ENCODE data around the gene GMCL1.
"Not testable (repeated sequence)": the region's sequence is repeated elsewhere in the genome, so short reads cannot be mapped to it uniquely, and the experiment has no call there.

Gene GMCL1

GRCh38 chr2:69863298-69863697 lies 33.8 kb downstream of the GMCL1 start:
- DNase-seq: no peak

GRCh38 chr2:69888451-69888850 lies 59.0 kb downstream of the GMCL1 start:
- DNase-seq: no peak

- no peak for DNase-seq
Measured at GRCh38 chr2:69889302-69889701, 59.8 kb downstream of the GMCL1 start.

GRCh38 chr2:69890881-69891280 lies 61.4 kb downstream of the GMCL1 start:
- no peak for DNase-seq

- DNase-seq: not testable (repeated sequence)
Measured at GRCh38 chr2:69892838-69893424, 63.5 kb downstream of the GMCL1 start.

- DNase-seq: peak; percentile 78
Measured at GRCh38 chr2:69893684-69894551, 64.5 kb downstream of the GMCL1 start, which contains the start of gene SNRNP27. Gene SNRNP27, plus strand, starts transcription at chr2:69893956. Its CDS starts 29 bp downstream, at chr2:69893985.

- DNase-seq: not testable (repeated sequence)
Measured at GRCh38 chr2:69894737-69895136, 65.3 kb downstream of the GMCL1 start.

- DNase-seq: peak; percentile 62
Measured at GRCh38 chr2:69902213-69902922, 72.9 kb downstream of the GMCL1 start.

GRCh38 chr2:69907216-69907615 lies 77.8 kb downstream of the GMCL1 start:
- DNase-seq: no peak

- no peak for DNase-seq
Measured at GRCh38 chr2:69911985-69912563, 82.6 kb downstream of the GMCL1 start.

GRCh38 chr2:69914164-69914949 lies 84.9 kb downstream of the GMCL1 start:
- peak; percentile 100 for DNase-seq

GRCh38 chr2:69914950-69915945 lies 85.8 kb downstream of the GMCL1 start, which contains the start of gene MXD1:
Gene MXD1, plus strand, starts transcription at chr2:69915109. Its CDS starts 222 bp downstream, at chr2:69915331.
- DNase-seq: peak; percentile 31

GRCh38 chr2:69916106-69916505 lies 86.6 kb downstream of the GMCL1 start:
- no peak for DNase-seq

- DNase-seq: peak; percentile 29
Measured at GRCh38 chr2:69917852-69918251, 88.4 kb downstream of the GMCL1 start.

- DNase-seq: no peak
Measured at GRCh38 chr2:69918401-69918800, 88.9 kb downstream of the GMCL1 start.

GRCh38 chr2:69923116-69923515 lies 93.7 kb downstream of the GMCL1 start:
- no peak for DNase-seq

- DNase-seq: no peak
Measured at GRCh38 chr2:69926849-69927515, 97.5 kb downstream of the GMCL1 start.
